ENCODE data around the gene ABLIM3. TPM values are rescaled to one million over a fixed set of nuclear protein-coding genes. Genes with fewer than 3 reads are reported as not detected.

ABLIM3 gene
- total RNA-seq, 2 experiments from 2014 or later: not detected

Other genes starting within 250 kb of the ABLIM3 start
- not detected for gene SH3TC2, start 78.4 kb upstream of the ABLIM3 start, total RNA-seq
- gene AFAP1L1, start 130.4 kb downstream of the ABLIM3 start, total RNA-seq: under 1 TPM; 0.66 to 0.94 TPM
- gene GRPEL2, start 204.0 kb downstream of the ABLIM3 start, total RNA-seq: 10 to 100 TPM; 55.3 to 56.4 TPM
- 10 to 100 TPM; 17.2 to 18.2 TPM for gene PCYOX1L, start 216.6 kb downstream of the ABLIM3 start, total RNA-seq
- not detected for gene IL17B, start 237.8 kb downstream of the ABLIM3 start, total RNA-seq

All from activated naive CD8-positive, alpha-beta T cell treated with anti-CD3 and anti-CD28 coated beads for 36 hours (primary cell).